ENCODE results near the gene CCDC196.

GRCh38 chr14:66495218-66496098, 9.3 kb downstream of the CCDC196 start:
- no peak for TF ChIP-seq POLR2A (IDR thresholded peaks at IDR 0.05; ENCODE audit: low read depth, low read length)
- TF ChIP-seq TAF1 (IDR thresholded peaks at IDR 0.05; ENCODE audit: borderline replicate concordance, low read depth, low read length), result no peak
- no peak for TF ChIP-seq POLR2AphosphoS5 (IDR thresholded peaks at IDR 0.05; ENCODE audit: low read depth, low read length)

Measured in GM12892 (cell line).